NCI-H1694 treated with DMSO at 0.1 percent for 48 hours (cell line): ENCODE results near the gene CCDC88A.
"Not testable (repeated sequence)": the region's sequence is repeated elsewhere in the genome, so short reads cannot be mapped to it uniquely, and the experiment has no call there.

Experiments used
- DNase-seq: peaks from one replicate; lab custom pipeline; 2025; lab: John Stamatoyannopoulos, UW

Gene CCDC88A

GRCh38 chr2:55419679-55420438 lies at the start of gene CCDC88A:
Gene CCDC88A (minus strand): TSS chr2:55419856. CDS start chr2:55419079, 777 bp downstream.
- peak; percentile 98 for DNase-seq

- DNase-seq: no peak
Observed at GRCh38 chr2:55461679-55462078, 42.0 kb upstream of the CCDC88A start.

GRCh38 chr2:55460562-55460961 lies 40.9 kb upstream of the CCDC88A start:
- no peak for DNase-seq

GRCh38 chr2:55459714-55460274 lies 40.1 kb upstream of the CCDC88A start:
- DNase-seq: no peak

- DNase-seq: no peak
Observed at GRCh38 chr2:55459279-55459678, 39.6 kb upstream of the CCDC88A start.

GRCh38 chr2:55454121-55454520 lies 34.5 kb upstream of the CCDC88A start:
- DNase-seq: no peak

GRCh38 chr2:55452879-55453278 lies 33.2 kb upstream of the CCDC88A start:
- DNase-seq: no peak

GRCh38 chr2:55451699-55452098 lies 32.0 kb upstream of the CCDC88A start:
- DNase-seq: peak; percentile 77

- DNase-seq: not testable (repeated sequence)
Observed at GRCh38 chr2:55450014-55450413, 30.4 kb upstream of the CCDC88A start.

- DNase-seq: not testable (repeated sequence)
Observed at GRCh38 chr2:55442045-55442760, 22.5 kb upstream of the CCDC88A start.

- no peak for DNase-seq
Observed at GRCh38 chr2:55441280-55441892, 21.7 kb upstream of the CCDC88A start.

GRCh38 chr2:55439101-55439397 lies 19.4 kb upstream of the CCDC88A start:
- DNase-seq: no peak

GRCh38 chr2:55438391-55439100 lies 18.9 kb upstream of the CCDC88A start:
- DNase-seq: no peak

GRCh38 chr2:55437515-55438390 lies 18.1 kb upstream of the CCDC88A start:
- no peak for DNase-seq

- DNase-seq: peak; percentile 73
Observed at GRCh38 chr2:55431982-55432627, 12.4 kb upstream of the CCDC88A start.

GRCh38 chr2:55430211-55430975 lies 10.7 kb upstream of the CCDC88A start:
- peak; percentile 96 for DNase-seq

GRCh38 chr2:55428258-55428657 lies 8.6 kb upstream of the CCDC88A start:
- DNase-seq: no peak

GRCh38 chr2:55425431-55425831 lies 5.8 kb upstream of the CCDC88A start:
- DNase-seq: no peak

GRCh38 chr2:55422876-55423665 lies 3.4 kb upstream of the CCDC88A start:
- DNase-seq: no peak
